ENCODE results near the gene EYS.

The EYS gene

DNA sequence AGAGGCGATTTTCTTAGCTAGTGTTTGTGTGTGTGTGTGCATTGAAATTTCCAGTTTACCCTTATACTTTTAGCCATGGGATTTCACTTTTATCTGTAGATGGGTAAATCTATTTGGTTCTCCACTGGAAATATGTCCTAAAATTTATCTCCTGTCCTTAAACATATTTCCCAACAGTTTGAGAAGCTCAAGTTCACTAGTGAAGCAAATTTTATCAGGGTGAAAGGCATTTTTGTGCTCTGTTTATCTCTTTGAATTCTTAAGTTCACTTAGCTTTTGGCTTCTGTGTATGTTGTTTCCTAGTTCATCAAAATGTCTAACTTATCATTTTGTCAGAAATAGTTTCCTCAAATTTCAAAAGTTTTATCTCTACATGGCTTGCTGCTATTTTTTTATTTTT is 1509.8 kb downstream of the EYS start:
- no peak for DNase-seq

DNA sequence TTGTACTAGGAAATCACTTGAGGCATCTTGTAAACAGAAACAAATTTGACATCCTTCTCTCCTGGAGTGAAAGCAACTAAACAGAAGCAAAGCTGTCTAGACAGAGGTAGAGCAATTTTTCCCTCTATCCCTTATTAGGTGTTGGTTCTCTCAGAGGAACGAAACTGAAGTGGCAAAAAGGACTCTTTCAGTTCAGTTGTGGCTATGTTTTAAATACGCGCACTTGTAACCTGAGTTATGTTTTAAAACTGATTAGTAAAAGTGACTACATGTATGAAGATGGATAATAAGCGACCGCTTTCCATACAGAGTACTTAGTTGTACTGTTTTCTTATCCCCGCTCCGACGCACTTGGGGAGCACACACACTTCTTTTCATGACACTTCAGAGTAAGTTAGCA is 1520.4 kb downstream of the EYS start:
- DNase-seq = no peak

- DNase-seq = no peak
Measured at GRCh38 chr6:64185621-64186020, 1521.4 kb downstream of the EYS start.

- DNase-seq = no peak
Measured at GRCh38 chr6:64175296-64175695, 1531.7 kb downstream of the EYS start.

DNA sequence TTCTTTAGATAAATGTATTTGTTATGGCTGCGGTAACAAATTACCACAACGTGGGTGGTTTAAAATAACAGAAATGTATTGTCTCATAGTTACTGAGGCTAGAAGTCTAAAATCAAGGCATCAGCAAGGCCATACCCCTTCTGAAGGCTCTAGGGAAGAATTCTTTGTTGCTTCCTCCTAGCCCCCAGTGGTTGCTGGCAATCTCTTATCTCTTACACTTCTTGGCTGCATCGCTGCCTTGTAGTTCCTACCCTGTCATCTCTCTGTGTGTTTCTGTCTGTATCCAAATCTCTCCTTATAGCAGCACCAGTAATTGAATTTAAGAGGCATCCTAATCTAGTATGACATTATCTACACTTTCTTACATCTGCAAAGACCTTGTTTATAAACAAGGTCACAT is 1536.7 kb downstream of the EYS start:
- no peak for DNase-seq

DNA sequence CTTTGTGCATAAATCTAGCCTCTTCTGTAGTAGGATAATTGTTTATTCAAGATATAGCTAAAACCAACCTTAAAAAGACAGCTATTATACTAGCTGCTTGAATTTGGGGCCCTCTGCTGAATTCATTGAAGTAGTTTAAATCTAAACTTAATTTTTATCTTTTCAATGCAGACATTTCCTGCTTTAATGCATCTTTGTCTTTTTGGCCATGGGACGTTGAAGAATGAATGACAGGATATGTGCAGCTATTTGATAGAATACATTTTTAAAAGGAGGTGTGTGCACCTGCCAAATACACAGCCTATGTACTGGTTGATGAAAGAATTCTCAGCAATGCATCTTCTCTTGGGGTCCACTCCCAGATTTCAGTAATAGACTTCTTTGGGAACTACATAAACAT is 1546.5 kb downstream of the EYS start:
- no peak for DNase-seq

GRCh38 chr6:64155063-64155462 is 1552.0 kb downstream of the EYS start:
- DNase-seq = no peak

- DNase-seq = no peak
Measured at GRCh38 chr6:64146876-64147275, 1560.2 kb downstream of the EYS start.

- DNase-seq = no peak
Measured at GRCh38 chr6:64146094-64146493, 1560.9 kb downstream of the EYS start.

- no peak for DNase-seq
Measured at GRCh38 chr6:64145658-64146057, 1561.4 kb downstream of the EYS start.

DNA sequence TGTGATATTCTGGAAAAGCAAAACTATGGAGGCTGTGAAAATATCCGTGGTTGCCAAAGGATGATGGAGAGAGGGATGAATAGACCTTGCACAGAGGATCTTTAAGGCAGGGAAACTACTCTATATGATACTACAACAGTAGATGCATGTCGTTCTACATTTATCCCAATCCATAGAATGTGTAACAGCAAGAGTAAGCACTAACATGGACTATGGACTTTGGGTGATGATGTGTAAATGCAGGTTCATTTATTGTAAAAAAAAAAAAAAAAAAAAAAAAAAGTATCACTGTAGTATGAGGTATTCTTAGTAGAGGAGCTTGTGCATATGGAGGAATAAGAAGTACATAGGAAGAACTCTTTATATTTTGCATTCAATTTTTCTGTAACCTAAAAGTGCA is 1563.9 kb downstream of the EYS start:
- DNase-seq = no peak

DNA sequence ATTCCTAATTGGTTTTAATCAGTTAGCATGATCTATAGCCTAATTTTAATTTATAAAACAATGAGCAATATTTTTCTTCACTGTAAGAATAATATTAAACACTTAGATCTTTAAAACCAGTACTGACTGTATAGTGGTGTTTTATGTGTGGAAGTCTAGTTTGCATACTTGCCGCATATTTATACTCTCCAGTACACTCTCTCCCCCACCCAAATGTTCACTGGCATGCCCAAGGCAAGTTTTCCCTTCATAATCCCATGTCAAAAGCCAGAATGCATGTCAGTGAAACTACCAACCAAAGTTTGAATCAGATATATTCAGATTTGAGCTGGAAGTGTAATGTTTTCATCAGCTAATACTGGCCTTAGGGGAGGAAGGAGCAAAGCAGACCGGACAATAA is 1565.3 kb downstream of the EYS start:
- no peak for DNase-seq

GRCh38 chr6:64128301-64129024 is 1578.6 kb downstream of the EYS start:
- no peak for DNase-seq

GRCh38 chr6:64123761-64124633 is 1583.0 kb downstream of the EYS start:
- DNase-seq = no peak

DNA sequence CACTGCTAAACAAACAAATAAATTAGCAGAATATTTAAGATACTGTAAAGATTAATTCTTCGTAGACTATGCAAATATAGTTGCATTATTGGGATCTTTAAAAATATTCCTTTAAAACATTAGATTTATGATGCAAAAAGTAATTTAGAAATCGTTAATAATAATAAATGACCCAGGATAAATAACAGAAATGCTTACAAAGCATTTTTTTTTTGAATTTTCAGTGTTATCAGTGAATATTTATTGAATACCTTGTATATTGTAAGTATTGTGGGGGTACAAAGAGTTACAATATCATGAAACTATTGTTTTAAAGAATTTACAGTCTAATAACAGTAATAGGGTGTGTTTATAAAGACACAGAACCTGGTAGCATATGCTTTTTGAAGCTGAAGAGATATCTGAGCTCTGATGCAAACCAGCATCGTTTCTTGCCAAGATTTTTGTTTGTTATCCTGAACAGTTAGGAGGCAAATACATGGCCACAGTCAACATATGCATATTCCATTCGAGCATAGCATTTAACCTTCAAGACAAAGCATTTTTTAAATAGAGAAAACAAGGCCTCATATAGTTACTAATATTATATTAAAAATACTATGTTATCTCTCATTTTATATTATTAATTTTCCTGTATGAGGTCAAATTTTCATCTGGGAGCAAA is 1584.2 kb downstream of the EYS start:
- DNase-seq = no peak

- no peak for DNase-seq
Measured at GRCh38 chr6:64121011-64121565, 1585.9 kb downstream of the EYS start.

DNA sequence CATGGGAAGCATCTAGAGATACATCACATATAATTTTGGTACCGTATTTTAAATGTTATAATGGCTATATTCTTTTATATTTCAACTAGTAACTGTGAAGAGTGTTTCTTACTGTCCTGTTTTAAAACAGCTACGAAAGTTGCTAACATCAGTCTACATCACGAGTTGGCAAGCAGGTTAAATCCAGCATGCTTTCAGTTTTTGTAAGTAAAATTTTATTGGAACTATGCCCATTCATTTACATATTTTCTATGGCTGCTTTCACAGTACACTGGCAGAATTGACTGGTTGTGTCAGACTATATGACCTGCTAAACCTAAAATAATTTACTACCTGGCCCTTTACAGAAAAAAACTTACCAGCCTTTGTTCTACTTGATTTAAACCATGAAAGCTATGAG is 1593.3 kb downstream of the EYS start:
- no peak for DNase-seq

GRCh38 chr6:64104051-64104450 is 1603.0 kb downstream of the EYS start:
- DNase-seq = no peak

GRCh38 chr6:64103480-64103879 is 1603.5 kb downstream of the EYS start:
- DNase-seq = no peak

DNA sequence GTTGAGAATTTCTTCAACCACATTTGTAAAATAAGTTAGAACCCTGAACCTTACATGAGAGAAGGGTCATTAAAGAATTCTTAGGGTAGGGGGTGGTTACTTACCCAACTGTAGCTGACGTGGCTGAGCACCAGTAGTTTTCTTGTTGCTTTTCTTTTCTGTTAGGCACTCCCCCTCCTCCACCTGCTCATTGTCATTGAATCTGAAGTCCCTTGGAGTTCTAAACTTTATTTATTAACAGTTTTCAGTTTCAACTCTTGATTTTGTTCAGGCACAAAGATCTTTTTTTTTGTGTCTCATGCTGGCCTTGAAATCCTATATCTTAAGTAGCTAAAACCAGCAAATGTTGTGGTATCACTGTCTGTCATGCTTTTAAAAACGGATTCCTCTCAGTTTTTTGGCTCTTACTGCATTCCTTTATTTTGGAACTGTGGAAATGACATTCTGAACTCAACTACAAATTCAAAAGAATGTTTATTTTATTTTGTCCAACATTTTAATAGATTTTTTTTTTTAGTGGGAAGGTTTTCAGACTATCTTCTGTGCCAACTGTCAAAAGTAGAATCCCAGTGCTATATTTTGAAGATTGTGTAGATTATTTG is 1606.2 kb downstream of the EYS start:
- DNase-seq = no peak

GRCh38 chr6:64090352-64090751 is 1616.7 kb downstream of the EYS start:
- DNase-seq = no peak

DNA sequence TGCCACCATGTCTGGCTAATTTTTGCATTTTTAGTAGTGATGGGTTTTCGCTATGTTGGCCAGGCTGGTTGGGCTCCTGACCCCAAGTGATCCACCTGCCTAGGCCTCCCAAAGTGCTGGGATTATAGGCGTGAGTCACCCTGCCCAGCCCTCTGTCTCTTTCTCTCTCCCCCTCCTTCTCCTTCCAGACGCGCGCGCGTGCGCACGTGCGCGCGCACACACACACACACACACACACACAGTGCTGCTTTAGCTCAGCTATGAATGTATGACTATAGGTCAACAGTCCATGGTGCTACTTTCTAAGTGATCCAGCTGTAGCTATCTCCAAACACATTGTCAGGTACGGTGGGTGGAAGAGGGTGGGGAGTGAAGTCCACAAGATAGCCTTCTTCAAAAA is 1621.9 kb downstream of the EYS start:
- no peak for DNase-seq

GRCh38 chr6:64084185-64084663 is 1622.8 kb downstream of the EYS start:
- no peak for DNase-seq

All from NCI-H748 treated with DMSO at 0.1 percent for 48 hours (cell line).